Body of pancreas (tissue), 4 donors: ENCODE results near the gene GORAB.

Source experiments
- CTCF ChIP-seq, 7 experiments: fragments of 450-650 bp in 4 of 7; fragments of 200-600 bp in 3 of 7; sonication (generic) in 3 of 7; IDR thresholded peaks; one replicate each; pipeline ENCODE4 v1.5.1; 2016 to 2019; ENCODE audit warnings: antibody characterized with exemption in 7 of 7
- POLR2A ChIP-seq, 3 donors: fragments of 450-650 bp; IDR thresholded peaks; one replicate each; pipeline ENCODE4 v1.6.1; 2016; ENCODE audit warnings: antibody characterized with exemption in 3 of 3, mild to moderate bottlenecking in 2 of 3

DNA sequence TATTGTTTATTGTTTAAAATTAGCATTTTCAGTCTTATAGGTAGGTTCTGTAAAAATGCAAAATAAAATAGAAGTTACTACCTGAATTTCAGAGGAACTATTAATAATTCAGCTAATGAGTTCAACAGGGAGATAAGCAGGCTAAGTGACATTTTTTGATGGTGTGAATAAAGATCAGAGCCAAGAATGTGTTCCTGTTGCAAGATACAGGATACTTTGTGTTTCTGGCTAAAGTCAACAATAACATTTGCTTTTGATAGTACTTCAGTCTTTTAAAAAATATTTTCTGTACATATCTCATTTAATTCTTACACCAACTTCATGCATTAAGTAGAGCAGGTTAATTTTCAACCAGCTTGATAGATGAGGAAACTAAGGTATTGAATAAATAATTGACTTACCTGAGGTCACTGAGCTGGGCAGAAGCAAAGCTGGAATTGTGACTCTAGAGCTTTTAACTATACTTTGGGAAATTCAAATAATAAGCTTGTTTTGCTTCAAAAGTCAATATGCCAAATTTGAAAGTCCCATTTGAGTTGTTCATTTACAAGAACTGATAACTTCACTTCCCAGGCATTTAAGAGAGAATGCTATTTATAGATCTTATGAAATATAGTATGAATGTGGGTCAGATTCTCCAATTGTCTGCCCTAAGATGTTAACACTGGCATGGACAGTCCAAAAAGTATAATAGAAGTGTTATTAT is 6.0 kb downstream of the GORAB start:
- TF ChIP-seq CTCF (IDR thresholded peaks at IDR 0.05) (no peak), POLR2A (IDR thresholded peaks at IDR 0.05) (no peak)
